Measurements from ENCODE around the gene APOL3. TPM values are rescaled to one million over a fixed set of nuclear protein-coding genes. Genes with fewer than 3 reads are reported as not detected.

APOL3 gene
- total and polyA plus RNA-seq, 2 of the 13 experiments (the other 11 are each of a cell fraction or from before 2014, with no cell fraction given): 3.8 to 5.4 TPM

DNA sequence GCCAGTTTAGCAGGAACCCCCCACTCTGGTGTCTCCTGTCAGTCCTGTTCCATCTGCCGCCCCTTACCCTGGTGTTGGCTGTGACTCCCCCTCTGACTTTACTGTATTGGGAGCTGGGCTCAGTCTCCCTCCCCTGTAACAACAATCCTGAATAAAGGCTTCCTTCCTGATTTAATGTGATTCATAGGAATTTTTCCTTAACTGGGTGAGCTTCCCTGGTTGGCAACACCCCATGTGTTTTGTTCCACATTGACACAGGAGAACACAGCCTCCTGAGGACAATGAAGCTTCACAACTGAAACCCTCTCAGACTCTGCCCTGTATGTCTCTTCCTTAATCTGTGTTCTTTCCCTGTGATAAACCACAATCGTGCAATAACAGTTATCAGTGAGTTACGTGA is 32.6 kb upstream of the APOL3 start:
- H3K36me3 ChIP-seq (replicated peaks in 1 of 2; ENCODE audit: control insufficient read depth in 1 of 2, insufficient read depth in 2 of 2, low read length in 2 of 2): no peaks in the 10 kb centered on the region
- TF ChIP-seq, protein P1, sequence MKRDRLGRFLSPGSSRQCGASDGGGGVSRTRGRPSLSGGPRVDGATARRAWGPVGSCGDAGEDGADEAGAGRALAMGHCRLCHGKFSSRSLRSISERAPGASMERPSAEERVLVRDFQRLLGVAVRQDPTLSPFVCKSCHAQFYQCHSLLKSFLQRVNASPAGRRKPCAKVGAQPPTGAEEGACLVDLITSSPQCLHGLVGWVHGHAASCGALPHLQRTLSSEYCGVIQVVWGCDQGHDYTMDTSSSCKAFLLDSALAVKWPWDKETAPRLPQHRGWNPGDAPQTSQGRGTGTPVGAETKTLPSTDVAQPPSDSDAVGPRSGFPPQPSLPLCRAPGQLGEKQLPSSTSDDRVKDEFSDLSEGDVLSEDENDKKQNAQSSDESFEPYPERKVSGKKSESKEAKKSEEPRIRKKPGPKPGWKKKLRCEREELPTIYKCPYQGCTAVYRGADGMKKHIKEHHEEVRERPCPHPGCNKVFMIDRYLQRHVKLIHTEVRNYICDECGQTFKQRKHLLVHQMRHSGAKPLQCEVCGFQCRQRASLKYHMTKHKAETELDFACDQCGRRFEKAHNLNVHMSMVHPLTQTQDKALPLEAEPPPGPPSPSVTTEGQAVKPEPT (CRISPR knock-in tag; IDR thresholded peaks at IDR 0.05; ENCODE audit: low read depth): no peak
- TF ChIP-seq MYC (CRISPR knock-in tag; IDR thresholded peaks at IDR 0.05; ENCODE audit: borderline replicate concordance) (no peak), ZNF451 (CRISPR knock-in tag; IDR thresholded peaks at IDR 0.05) (no peak), CEBPB (IDR thresholded peaks at IDR 0.05; ENCODE audit: borderline replicate concordance, low read depth, low read length) (no peak)
- ATAC-seq (no peak), FAIRE-seq (no peak), DNase-seq (ENCODE audit: low spot score) (no peak)
- CTCF ChIA-PET (ENCODE audit: low intra/inter-chr PET ratio, low total read pairs): interaction anchor here (3.1 kb wide), 1 partner anchor 28 kb away, joined by 22 read pairs; no protein-coding TSS in a partner anchor
- no peaks in the 10 kb centered on the region for H3K79me2 ChIP-seq (ENCODE audit: insufficient read depth, low read length)
- no peaks in the 10 kb centered on the region for H3K9me3 ChIP-seq (ENCODE audit: low read length)
- H3K4me2 ChIP-seq (ENCODE audit: low read depth, low read length): no peak overlapping the region
- no peaks in the 10 kb centered on the region for H4K20me1 ChIP-seq (ENCODE audit: insufficient read depth, low read length)
- H2AFZ ChIP-seq (ENCODE audit: low read length): no peak overlapping the region
- in situ Hi-C loops (cut with HindIII; ENCODE audit: extremely low pct_ligation_motif_present, low pct_unique_long_range_greater_than_20kb): no loop called here
- no peaks in the 10 kb centered on the region; a peak in 1 of 5 replicates for H3K27me3 ChIP-seq (ENCODE audit: control insufficient read depth in 1 of 2, insufficient read depth in 2 of 2, low read length in 2 of 2)
- H3K27ac ChIP-seq (ENCODE audit: extremely low read length, insufficient read depth, low read length): no peak overlapping the region
- no peak overlapping the region for H3K9ac ChIP-seq (ENCODE audit: insufficient read depth, low read depth, low read length)
- intact Hi-C loops (cut with micrococcal nuclease; ENCODE audit: unreplicated experiment): no loop called here
- 66% methylated on average over 3 of the region's 3 CpGs for WGBS (ENCODE audit: low lambda C conversion rate)
- peaks cover 20% of the 10 kb centered on the region for H3K4me1 ChIP-seq (ENCODE audit: insufficient read depth, low read length)
- BruUV-seq (replicated peaks): no TSS peak
- H3K4me3 ChIP-seq (replicated peaks in 1 of 3; ENCODE audit: insufficient read depth in 1 of 3, low read depth in 2 of 3, low read length in 3 of 3): no peak overlapping the region
- POLR2A ChIA-PET: no interaction called here

DNA sequence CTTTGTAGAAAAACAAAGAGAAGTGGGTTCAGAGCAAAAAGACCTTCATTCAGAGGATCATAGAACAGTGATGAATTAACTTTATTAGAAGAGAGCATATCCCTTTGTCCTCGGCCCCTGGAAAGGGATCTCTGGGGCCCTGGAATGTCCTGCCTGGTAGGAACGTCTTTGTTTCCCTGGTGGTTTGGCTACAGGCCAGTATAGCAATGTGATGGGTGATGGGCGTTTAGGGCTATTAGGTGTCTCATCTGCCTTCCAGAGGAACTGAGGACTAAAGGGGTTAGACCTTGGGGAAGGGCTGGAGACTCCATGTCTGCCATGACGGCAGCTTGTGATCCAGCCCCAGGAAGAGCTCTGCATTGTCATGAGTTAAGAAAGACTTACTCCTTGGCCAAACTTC is 32.0 kb upstream of the APOL3 start:
- ATAC-seq: no peak
- peaks cover 13% of the 10 kb centered on the region for H3K4me1 ChIP-seq (ENCODE audit: insufficient read depth, low read length)
- FAIRE-seq: no peak
- H3K27ac ChIP-seq (ENCODE audit: extremely low read length, insufficient read depth, low read length): no peak overlapping the region
- no peaks in the 10 kb centered on the region for H4K20me1 ChIP-seq (ENCODE audit: insufficient read depth, low read length)
- H3K4me2 ChIP-seq (ENCODE audit: low read depth, low read length): no peak overlapping the region
- 40% methylated on average over 4 of the region's 4 CpGs for WGBS (ENCODE audit: low lambda C conversion rate)
- no peaks in the 10 kb centered on the region for H3K9me3 ChIP-seq (ENCODE audit: low read length)
- no peak overlapping the region for H2AFZ ChIP-seq (ENCODE audit: low read length)
- TF ChIP-seq ZMYM2 (CRISPR knock-in tag; IDR thresholded peaks at IDR 0.05) (no peak), MYC (CRISPR knock-in tag; IDR thresholded peaks at IDR 0.05; ENCODE audit: borderline replicate concordance) (no peak), ZNF792 (CRISPR knock-in tag; IDR thresholded peaks at IDR 0.05) (no peak), ZNF550 (CRISPR knock-in tag; IDR thresholded peaks at IDR 0.05; ENCODE audit: borderline replicate concordance) (no peak)
- DNase-seq (ENCODE audit: low spot score): no peak
- no peak overlapping the region for H3K4me3 ChIP-seq (replicated peaks in 1 of 3; ENCODE audit: insufficient read depth in 1 of 3, low read depth in 2 of 3, low read length in 3 of 3)
- H3K36me3 ChIP-seq (replicated peaks in 1 of 2; ENCODE audit: control insufficient read depth in 1 of 2, insufficient read depth in 2 of 2, low read length in 2 of 2): no peaks in the 10 kb centered on the region
- H3K27me3 ChIP-seq (ENCODE audit: control insufficient read depth in 1 of 2, insufficient read depth in 2 of 2, low read length in 2 of 2): no peaks in the 10 kb centered on the region; a peak in 1 of 5 replicates
- intact Hi-C loops (cut with micrococcal nuclease; ENCODE audit: unreplicated experiment) (no loop called here), in situ Hi-C loops (cut with HindIII; ENCODE audit: extremely low pct_ligation_motif_present, low pct_unique_long_range_greater_than_20kb) (no loop called here)
- H3K79me2 ChIP-seq (ENCODE audit: insufficient read depth, low read length): no peaks in the 10 kb centered on the region
- H3K9ac ChIP-seq (ENCODE audit: insufficient read depth, low read depth, low read length): no peak overlapping the region
- CTCF ChIA-PET (ENCODE audit: low intra/inter-chr PET ratio, low total read pairs): no interaction called here
- POLR2A ChIA-PET: no interaction called here
- BruUV-seq (replicated peaks): no TSS peak

All from HepG2 (cell line).